OCI-M1 (cell line): ENCODE data around the gene FNDC10.
"Not testable (repeated sequence)": the region's sequence is repeated elsewhere in the genome, so short reads cannot be mapped to it uniquely, and the experiment has no call there.

Experiments used
- DNase-seq: peaks from one replicate; lab custom pipeline; 2025; lab: John Stamatoyannopoulos, UW

Gene FNDC10

GRCh38 chr1:1599935-1600860 lies at the start of gene FNDC10:
Gene FNDC10, minus strand, starts transcription at chr1:1600135. Its CDS starts 120 bp downstream, at chr1:1600015.
- DNase-seq: no peak

GRCh38 chr1:1648265-1648664 lies 48.3 kb upstream of the FNDC10 start:
- DNase-seq: not testable (repeated sequence)

- DNase-seq: peak; percentile 96
Measured at GRCh38 chr1:1647567-1648241, 47.8 kb upstream of the FNDC10 start.

- DNase-seq: not testable (repeated sequence)
Measured at GRCh38 chr1:1646326-1646725, 46.4 kb upstream of the FNDC10 start.

GRCh38 chr1:1640711-1641461 lies 41.0 kb upstream of the FNDC10 start:
- DNase-seq: not testable (repeated sequence)

- not testable (repeated sequence) for DNase-seq
Measured at GRCh38 chr1:1640081-1640480, 40.1 kb upstream of the FNDC10 start.

- DNase-seq: not testable (repeated sequence)
Measured at GRCh38 chr1:1639368-1639767, 39.4 kb upstream of the FNDC10 start.

- DNase-seq: not testable (repeated sequence)
Measured at GRCh38 chr1:1638528-1638927, 38.6 kb upstream of the FNDC10 start.

- DNase-seq: not testable (repeated sequence)
Measured at GRCh38 chr1:1637479-1637875, 37.5 kb upstream of the FNDC10 start.

GRCh38 chr1:1636621-1637478 lies 36.9 kb upstream of the FNDC10 start:
- DNase-seq: not testable (repeated sequence)

GRCh38 chr1:1634613-1635012 lies 34.7 kb upstream of the FNDC10 start:
- not testable (repeated sequence) for DNase-seq

GRCh38 chr1:1633409-1633808 lies 33.5 kb upstream of the FNDC10 start:
- DNase-seq: not testable (repeated sequence)

GRCh38 chr1:1631782-1632420 lies 32.0 kb upstream of the FNDC10 start, which contains the start of gene MMP23B:
Gene MMP23B, plus strand, starts transcription at chr1:1632173. Its CDS starts 46 bp downstream, at chr1:1632219.
- DNase-seq: no peak

GRCh38 chr1:1630965-1631781 lies 31.2 kb upstream of the FNDC10 start:
- DNase-seq: no peak

- no peak for DNase-seq
Measured at GRCh38 chr1:1630191-1630964, 30.4 kb upstream of the FNDC10 start.

GRCh38 chr1:1629430-1630190 lies 29.7 kb upstream of the FNDC10 start:
- DNase-seq: no peak

- no peak for DNase-seq
Measured at GRCh38 chr1:1628754-1629429, 29.0 kb upstream of the FNDC10 start.
